Eye (tissue), 1 donor: Measurements from ENCODE around the gene WDR12.
"Not testable (repeated sequence)": the region's sequence is repeated elsewhere in the genome, so short reads cannot be mapped to it uniquely, and the experiment has no call there.

Experiments
- DNase-seq: peaks from one replicate; pipeline ENCODE4 v3.0.0-alpha.2; 2015

WDR12 gene

DNA sequence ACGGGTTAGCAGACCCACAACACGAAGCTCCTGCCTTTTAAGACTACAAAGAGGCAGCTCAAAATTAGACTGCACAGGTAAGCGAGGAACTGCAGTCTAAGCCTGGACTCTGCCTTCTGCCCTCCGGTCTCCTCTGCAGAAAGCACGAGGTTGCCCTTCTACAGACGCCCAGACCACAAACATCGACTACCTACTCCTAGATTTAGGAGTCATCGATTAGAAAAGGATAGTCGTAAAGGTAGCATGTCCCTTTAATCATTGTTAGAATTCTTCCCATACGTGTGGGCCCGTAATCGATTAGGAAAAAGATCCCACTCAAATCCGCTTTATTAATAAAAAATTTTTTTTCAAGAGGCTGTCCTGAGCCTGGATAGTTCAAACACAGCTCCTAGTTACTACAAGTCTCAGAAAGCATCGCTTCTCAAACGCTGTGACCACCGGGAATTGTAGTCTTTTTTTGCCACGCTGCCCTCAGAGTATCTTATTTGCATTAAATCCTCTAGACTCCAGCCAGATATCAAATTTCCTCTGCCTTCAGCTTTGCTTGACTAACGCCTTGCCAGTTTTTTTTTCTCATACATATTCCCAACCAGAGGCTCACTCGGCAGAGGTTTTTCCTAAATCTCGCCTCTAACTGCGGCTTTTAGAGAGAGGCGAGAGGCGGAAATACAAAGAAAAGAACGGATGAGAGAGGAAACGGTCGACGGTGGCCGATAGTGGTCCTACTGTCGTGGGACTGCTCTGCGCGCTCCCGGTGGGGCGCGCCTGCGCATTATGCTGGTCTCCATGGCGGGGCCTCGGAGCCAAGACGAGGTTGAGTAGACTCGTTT, at the start of gene WDR12, which contains the start of gene CARF:
TSS of gene WDR12 (minus strand) at position 162 of the 830 bp plus-strand sequence. CDS start 197 bp downstream, outside the sequence.
TSS of gene CARF (plus strand) at position 764 of the 830 bp plus-strand sequence. CDS start 29,628 bp downstream, outside the sequence.
- peak; percentile 99 for DNase-seq

DNA sequence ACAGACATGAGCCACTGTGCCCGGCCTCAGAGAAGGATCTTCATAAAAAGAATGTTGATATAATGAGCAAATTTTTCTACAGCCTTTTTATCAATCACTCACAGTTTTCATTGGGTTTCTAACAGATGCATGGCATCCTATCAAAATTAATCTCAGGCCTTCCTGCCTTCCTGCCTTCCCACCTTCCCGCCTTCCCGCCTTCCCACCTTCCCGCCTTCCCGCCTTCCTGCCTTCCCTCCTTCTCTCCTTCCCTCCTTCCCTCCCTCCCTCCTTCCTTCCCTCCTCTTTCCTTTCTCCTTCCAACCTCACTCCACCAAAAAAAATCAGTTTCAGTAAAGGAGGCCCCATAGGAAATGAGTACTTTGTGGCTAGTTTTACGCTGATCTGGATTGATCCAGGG, 49.1 kb upstream of the WDR12 start:
- no peak for DNase-seq

DNA sequence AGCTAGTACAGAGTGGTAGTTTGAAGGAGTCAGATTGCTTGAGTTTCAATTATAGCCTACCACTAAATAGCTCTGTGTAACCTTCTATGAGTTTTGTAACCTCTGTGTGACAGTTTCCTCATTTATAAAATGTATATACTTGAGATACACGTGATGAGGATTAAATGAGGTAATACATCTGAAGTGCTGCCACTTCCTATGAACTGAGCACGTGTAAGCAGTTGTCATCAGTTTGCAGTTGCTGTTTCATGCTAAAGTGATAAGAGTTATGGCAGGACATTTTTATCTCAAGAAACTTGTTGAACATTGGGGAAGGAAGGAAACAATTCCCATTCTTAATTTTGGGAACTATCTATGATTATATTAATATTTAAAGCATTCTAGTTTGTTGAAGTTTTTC, 39.1 kb upstream of the WDR12 start:
- DNase-seq = no peak

DNA sequence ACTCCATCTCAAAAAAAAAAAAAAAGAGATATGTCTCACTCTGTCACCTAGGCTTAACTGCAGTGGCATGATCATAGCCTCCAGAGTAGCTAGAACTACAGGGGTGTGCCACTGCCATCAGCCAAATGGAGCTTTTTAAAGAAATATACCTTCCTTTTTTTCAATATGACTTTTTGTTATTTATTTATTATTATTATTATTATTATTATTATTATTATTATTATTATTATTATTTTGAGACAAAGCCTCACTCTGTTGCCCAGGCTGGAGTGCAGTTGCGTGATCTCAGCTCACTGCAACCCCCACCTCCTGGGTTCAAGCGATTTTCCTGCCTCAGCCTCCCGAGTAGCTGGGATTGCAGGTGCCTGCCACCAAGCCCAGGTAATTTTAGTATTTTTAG, 37.9 kb upstream of the WDR12 start:
- not testable (repeated sequence) for DNase-seq

DNA sequence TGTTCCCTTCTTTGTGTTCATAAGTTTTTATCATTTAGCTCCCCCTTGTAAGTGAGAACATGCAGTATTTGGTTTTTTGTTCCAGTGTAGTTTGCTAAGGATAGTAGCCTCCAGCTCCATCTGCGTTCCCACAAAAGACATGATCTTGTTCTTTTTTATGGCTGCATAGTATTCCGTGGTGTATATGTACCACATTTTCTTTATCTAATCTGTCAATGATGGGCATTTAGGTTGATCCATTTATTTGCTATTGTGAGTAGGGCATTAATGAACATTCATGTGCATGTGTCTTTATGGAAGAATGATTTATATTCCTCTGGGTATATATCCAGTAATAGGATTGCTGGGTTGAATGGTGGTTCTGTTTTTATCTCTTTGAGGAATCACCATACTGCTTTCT, 34.0 kb upstream of the WDR12 start:
- no peak for DNase-seq

DNA sequence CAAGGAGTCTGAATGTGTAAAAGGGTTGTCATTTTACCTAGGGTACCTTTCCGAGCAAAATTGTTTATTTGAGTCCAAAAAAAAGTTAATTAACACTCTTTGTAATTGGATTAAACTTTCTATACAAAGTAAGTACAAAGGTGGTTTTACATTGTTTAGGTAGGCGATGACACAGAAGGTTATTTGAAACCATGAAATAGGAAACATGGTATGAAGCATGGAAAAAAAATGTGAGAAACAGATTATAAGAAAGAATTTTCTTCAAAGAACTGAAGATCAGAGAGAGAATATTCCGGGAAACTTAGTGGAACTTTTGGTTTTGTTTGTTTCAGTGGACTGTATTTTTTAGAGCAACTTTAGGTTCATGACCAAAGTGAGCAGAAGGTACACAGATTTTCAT, 33.3 kb upstream of the WDR12 start:
- DNase-seq = no peak

GRCh38 chr2:202944408-202944807, 32.9 kb upstream of the WDR12 start:
- no peak for DNase-seq

- DNase-seq = no peak
These were observed 30.3 kb upstream of the WDR12 start for GRCh38 chr2:202941771-202942170.

- no peak for DNase-seq
These were observed 27.5 kb upstream of the WDR12 start for GRCh38 chr2:202938960-202939359.

- DNase-seq = no peak
These were observed 23.0 kb upstream of the WDR12 start for GRCh38 chr2:202934456-202934855.

GRCh38 chr2:202933958-202934357, 22.5 kb upstream of the WDR12 start:
- no peak for DNase-seq

GRCh38 chr2:202933139-202933510, 21.7 kb upstream of the WDR12 start:
- DNase-seq = no peak

- DNase-seq = no peak
These were observed 21.1 kb upstream of the WDR12 start for GRCh38 chr2:202932425-202933138.

DNA sequence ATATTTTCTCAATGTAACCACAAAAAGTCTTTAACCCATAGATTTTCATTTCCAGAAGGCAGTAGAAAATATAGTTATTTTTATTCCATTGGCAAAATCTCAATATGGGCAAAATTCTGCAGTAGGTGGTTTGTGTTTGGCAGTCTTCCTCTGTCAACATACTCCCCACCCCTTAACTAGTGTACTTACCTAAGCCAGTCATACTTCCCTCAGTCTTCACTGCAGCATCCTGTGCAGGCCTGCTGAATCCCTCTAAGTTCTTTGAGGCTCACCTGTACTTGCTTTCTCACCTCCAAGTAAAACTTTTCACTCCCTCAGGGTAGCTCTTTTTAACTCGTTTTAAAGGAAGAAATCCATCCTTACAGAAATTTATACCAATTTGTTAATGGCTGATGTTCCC, 7.4 kb upstream of the WDR12 start:
- no peak for DNase-seq

DNA sequence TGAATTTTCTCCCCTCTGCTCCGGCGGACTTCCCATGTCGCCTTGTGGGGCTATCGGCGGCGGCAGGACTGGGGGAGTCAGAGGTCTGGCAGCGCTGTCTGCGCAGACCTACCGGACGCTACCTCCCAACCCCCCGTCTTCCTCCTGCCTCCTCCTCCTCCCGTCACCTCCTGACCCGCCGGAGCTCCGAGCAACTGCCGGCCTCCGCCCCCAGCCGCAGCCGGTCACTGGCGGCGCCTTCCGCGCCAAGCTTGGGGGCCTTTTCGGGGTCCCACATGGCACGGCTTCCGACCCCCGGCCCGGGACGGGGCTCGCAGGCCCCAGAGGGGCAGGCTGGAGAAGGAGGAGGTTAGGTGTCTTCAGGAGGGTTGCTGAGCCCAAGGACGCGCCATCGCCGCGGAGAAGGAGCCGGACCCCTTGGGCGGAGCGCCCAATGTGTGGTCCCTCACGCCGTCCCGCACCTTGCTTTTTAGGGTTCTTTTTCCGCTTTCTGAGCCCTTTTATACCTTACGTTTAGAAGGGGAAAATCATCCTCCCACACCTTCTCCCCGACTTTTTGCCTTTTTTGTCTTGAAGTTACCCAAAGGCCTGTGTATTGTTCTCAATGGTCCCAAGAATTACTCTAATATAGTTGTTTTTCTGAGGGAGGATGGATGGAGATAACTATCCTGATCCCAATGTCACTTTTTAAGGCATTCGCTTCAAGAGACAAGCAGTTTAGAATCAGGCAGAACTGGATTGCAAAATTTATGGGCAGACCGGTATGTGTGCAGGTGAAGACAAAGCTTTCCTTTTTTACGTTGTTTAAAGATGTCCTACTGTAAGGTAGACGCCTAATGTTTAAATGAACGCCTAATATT, 1.1 kb upstream of the WDR12 start:
- DNase-seq = peak; percentile 72

DNA sequence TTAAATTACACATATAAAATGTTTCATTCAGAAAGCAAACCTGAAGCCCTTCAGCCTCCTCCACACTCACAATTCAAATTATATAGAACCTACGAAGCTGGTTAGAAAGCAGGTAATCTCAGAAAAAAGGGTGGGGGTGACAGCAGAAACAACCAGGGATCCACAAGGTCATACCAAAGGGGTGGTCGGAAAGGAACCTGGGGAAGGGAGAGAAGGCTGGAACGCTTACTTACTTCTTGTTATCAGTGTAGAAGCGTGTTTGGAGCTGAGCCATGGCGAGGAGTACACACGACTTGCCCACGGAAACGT, 316 bp downstream of the WDR12 start:
- DNase-seq = no peak

DNA sequence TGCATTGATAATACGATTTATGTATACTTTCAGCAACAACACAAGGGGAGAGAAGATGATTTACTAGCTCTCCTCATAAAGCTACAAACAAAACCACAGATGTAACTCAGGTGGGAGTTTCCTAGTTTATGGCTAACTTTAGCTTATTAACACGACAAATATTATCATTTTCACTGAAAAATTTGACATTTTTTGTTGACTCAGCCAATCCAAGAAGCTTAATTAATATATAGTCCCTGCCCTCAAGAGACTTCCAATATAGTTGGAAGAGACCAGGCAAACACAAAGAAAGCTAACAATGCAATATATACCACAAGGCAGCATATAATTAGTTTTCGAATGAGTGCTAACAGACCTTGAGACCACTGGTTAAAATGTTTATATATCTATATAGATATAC, 775 bp downstream of the WDR12 start:
- no peak for DNase-seq

DNA sequence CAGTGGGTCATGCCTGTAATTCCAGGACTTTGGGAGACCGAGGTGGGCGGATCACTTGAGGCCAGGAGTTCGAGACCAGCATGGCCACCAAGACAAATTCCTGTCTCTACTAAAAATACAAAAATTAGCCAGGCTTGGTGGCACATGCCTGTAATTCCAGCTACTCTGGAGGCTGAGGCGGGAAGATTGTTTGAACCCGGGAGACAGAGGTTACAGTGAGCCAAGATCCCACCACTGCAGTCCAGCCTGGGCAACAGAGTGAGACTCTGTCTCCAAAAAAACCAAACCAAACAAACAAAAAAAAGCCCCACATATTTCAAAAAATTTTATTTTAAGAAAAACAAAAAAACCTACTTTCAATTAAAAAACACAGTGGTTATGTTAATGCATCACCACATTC, 1.2 kb downstream of the WDR12 start:
- not testable (repeated sequence) for DNase-seq

DNA sequence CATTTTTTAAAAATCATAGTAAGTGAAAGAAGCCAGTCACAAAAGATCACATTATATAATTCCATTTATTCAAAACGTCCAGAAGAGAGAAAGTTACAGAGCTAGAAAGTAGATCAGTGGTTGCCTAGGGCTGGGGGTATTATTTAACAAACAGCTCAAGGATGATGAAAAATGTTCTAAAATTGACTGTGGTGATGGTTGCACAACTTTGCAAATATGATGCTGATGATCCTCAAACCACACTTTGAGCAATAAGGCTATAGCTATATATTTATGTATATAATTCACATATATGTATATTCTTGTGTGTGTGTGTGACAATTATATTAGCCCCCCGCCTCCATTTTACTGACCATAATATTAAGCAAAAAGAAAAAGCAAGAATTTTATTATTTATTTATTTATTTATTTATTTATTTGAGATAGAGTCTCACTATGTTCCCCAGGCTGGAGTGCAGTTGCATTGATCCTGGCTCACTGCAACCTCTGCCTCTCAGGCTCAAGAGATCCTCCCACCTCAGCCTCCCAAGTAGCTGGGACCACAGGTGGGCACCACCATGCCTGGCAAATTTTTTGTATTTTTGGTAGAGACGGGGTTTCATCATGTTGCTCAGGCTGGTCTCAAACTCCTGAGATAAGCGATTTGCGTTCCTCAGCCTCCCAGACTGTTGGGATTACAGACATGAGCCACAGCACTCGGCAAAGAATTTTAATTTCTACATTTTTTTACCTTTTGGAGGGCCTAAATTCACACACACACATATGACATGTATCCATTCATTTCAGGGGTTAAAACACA, 1.9 kb downstream of the WDR12 start:
- DNase-seq = no peak

GRCh38 chr2:202908186-202908585, 3.3 kb downstream of the WDR12 start:
- no peak for DNase-seq

DNA sequence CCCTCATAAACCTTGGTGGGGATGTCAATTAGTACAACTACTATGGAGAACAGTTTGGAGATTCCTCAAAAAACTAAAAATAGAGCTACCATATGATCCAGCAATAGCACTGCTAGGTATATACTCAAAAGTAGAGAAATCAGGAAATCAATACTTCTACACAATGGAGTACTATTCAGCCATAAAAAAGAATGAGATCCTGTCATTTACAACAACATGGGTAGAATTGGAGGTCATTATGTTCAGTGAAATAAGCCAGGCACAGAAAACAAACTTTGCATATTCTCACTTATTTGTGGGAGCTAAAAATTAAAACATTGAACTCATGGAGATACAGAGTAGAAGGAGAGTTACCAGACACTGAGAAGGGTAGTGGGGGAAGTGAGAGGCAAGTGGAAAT, 6.0 kb downstream of the WDR12 start:
- not testable (repeated sequence) for DNase-seq

- DNase-seq = no peak
These were observed 26.3 kb downstream of the WDR12 start for GRCh38 chr2:202885190-202885589.
